Stimulated activated naive CD8-positive, alpha-beta T cell treated with anti-CD3 and anti-CD28 coated beads, Interleukin-15, Interleukin-2, amounts not matched to agents 100 U/mL and 50 U/mL, for 24 hours (primary cell): ENCODE data around the gene COMMD1.
"Not testable (repeated sequence)": the region's sequence is repeated elsewhere in the genome, so short reads cannot be mapped to it uniquely, and the experiment has no call there.

Source experiments
- ATAC-seq: fragments of 150-1000 bp; cut with Tn5 transposase; one replicate; pipeline ENCODE4 v1.10.0; 2021
- DNase-seq: peaks from one replicate; pipeline ENCODE4 v3.0.0; 2021

Gene COMMD1

DNA sequence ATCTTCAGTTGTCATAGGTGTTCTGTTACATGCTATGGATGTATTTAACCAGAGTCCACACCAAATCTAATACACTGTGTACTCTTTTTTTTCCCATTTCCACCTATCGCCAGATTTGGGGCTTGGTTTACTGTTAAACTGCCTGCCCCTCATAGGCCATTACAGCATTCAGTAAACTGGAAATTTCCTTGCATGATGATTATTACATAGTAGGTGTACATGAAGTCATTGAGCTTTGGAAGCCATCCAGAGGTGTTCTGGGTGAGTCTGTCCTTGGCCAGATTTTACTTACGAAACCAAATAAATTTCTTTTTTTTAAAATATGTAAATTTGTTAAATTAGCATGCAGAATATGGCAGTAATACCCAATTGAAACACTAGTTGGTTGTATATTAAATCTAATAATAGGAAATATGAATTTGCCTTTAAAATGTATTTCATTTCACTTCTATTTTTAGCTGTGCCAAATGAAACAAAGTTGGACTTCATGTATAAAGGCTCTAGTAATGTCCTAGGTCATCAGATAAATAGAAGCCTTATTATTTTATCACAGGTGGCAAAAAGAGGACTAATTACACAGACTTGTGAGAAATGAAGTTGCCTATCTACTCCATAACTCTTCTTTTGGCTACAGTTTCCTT lies 60.7 kb downstream of the COMMD1 start:
- ATAC-seq (no peak), DNase-seq (no peak)

GRCh38 chr2:61967262-61967661 lies 61.8 kb downstream of the COMMD1 start:
- ATAC-seq (no peak), DNase-seq (no peak)

DNA sequence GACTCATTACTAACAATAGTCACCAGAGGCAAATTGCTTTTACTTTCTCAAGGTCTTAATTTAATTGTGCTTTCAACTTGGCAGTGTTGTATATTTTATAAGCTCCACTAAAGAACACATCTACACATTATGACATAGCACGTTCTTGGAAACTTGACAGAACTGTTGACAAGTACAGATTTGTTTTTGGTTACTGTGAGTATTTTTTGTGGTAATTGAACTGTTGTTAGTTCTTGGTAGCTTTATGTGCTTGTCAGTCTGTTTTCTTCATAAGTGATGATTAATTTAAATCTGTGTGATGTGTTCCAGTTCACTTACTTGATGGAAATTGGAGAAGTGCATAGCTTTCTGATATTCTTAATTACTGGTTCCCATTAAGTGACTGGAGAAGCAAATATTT lies 63.9 kb downstream of the COMMD1 start:
- no peak for DNase-seq
- no peak for ATAC-seq

- ATAC-seq (no peak), DNase-seq (no peak)
These were observed 65.5 kb downstream of the COMMD1 start for GRCh38 chr2:61970807-61971556.

- DNase-seq (no peak), ATAC-seq (no peak)
These were observed 73.0 kb downstream of the COMMD1 start for GRCh38 chr2:61978522-61978921.

- DNase-seq, result no peak
- no peak for ATAC-seq
These were observed 75.3 kb downstream of the COMMD1 start for GRCh38 chr2:61980758-61981157.

- DNase-seq (no peak), ATAC-seq (no peak)
These were observed 79.2 kb downstream of the COMMD1 start for GRCh38 chr2:61984682-61985081.

- no peak for DNase-seq
- no peak for ATAC-seq
These were observed 83.2 kb downstream of the COMMD1 start for GRCh38 chr2:61988462-61989366.

DNA sequence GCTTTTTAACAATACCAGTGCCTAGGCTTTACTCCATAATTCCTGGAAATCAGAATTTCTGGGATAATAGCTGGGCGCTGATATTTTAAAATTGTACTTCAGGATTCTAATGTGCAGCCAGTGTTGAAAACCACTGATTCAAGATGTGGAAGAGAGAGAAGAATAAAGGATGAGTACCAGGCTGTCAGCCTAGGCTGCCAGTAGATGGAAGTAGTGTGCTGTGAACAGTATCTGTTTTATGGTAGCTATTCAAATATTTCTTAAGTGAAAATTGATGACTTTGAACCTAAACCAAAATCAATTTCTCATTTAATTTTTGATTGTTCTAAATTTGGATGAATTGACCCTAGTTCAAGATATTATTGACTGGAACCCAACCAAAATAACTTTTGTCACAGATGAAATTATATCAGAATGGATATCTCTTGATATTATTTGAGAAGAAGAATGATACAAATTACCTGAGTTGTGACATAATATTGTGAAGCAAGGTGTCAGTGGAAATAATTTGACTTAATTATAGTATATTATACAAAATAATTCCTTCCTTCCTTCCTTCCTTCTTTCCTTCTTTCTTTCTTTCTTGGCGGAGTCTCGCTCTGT lies 88.0 kb downstream of the COMMD1 start:
- DNase-seq, result peak; percentile 10
- ATAC-seq, result no peak

- no peak for ATAC-seq
These were observed 89.1 kb downstream of the COMMD1 start for GRCh38 chr2:61994531-61994930.

GRCh38 chr2:61995065-61995464 lies 89.6 kb downstream of the COMMD1 start:
- ATAC-seq, result no peak
- DNase-seq, result no peak

More at GRCh38 chr2:61994531-61994930, 89.1 kb downstream of the COMMD1 start:
- no peak for DNase-seq

GRCh38 chr2:61995515-61995914 lies 90.0 kb downstream of the COMMD1 start:
- ATAC-seq (no peak), DNase-seq (no peak)

GRCh38 chr2:61998426-61998825 lies 93.0 kb downstream of the COMMD1 start:
- no peak for ATAC-seq
- DNase-seq, result no peak

DNA sequence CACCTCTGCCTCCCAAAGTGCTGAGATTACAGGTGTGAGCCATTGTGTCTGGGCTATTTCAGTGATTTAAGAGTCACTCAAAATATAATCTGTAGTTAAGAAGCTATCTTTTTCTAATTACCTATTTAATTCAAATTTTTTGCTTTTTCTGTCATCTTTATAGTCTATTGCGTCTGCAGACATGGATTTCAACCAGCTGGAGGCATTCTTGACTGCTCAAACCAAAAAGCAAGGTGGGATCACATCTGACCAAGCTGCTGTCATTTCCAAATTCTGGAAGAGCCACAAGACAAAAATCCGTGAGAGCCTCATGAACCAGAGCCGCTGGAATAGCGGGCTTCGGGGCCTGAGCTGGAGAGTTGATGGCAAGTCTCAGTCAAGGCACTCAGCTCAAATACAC lies 95.1 kb downstream of the COMMD1 start:
- DNase-seq (no peak), ATAC-seq (no peak)

- no peak for ATAC-seq
- DNase-seq, result no peak
These were observed 96.0 kb downstream of the COMMD1 start for GRCh38 chr2:62001431-62001830.

DNA sequence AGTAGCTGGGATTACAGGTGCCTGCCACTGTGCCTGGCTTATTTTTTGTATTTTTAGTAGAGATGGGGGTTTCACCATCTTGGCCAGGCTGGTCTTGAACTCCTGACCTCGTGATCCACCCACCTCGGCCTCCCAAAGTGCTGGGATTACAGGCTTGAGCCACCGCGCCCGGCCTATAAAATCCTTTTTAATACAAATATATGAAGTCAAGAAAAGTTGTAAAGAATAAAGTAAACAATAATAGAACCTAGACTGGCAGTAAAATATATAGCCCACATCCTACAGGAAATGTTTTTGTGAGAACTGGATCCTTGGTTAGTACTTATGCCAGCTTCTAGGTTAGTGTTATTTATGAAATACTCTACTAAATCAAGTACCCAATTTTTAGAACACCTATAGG lies 99.0 kb downstream of the COMMD1 start:
- ATAC-seq, result not testable (repeated sequence)

GRCh38 chr2:62007555-62007954 lies 102.1 kb downstream of the COMMD1 start:
- DNase-seq, result no peak
- no peak for ATAC-seq

More for the DNA sequence above, 99.0 kb downstream of the COMMD1 start:
- DNase-seq, result not testable (repeated sequence)

GRCh38 chr2:62010632-62011256 lies 105.3 kb downstream of the COMMD1 start:
- DNase-seq, result no peak
- ATAC-seq, result no peak

DNA sequence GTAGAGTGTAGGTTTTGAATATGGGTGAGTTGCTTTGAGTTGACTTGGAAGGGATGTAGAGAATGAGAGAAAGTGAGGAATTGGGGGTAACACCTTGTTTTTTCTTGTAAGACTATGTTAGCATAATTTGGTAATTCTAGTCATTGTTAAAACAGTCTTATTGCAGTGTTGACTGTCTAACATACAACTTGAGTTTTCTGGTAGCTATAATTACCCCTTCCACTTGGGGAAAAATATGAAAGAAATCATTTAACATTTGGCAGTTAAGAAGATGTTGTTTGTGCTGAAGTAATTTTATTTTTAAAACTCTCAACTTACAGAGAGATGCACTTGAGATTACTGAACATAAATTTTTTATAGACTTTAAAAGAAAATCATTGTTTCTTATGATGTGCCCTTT lies 108.2 kb downstream of the COMMD1 start:
- ATAC-seq (no peak), DNase-seq (no peak)

DNA sequence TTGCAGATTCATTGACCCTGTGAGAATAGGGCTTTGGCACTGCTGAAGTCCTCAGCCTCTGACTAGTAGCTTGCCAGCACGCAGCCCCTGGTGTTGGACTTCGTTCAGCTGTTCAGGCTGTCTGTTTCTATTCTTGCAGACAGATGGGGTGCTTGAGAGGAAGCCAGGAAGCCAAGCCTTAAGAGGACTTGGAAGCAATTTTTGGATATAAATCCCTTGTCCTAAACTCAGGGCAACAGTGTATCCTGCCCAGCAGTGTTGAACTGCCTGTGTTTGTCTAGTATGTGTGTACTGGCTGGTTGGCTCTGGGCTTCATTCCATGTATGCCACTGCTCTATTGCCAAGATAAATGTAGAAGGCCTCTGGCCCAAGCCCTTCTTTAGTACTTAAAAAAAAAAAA lies 108.6 kb downstream of the COMMD1 start:
- ATAC-seq, result no peak

DNA sequence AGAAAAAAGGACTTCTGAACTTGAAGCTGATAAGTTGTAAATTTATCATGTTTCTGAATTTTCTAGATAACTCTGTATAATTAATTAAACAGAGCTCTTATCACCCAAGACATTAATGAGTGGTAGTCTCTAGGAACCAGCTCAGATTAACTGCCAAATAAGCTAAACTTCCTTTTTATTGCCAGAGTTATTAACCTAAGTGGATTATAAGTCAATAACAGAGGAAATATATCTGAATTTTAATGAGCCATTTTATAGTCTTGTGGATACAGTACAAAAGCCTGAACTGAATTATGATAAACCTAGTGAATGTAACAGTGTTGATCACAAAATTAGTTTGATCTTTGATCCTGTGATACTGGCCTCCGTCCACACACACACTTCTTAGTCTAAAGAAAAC lies 111.5 kb downstream of the COMMD1 start:
- no peak for DNase-seq
- ATAC-seq, result no peak

More for the DNA sequence above, 108.6 kb downstream of the COMMD1 start:
- no peak for DNase-seq

GRCh38 chr2:62029910-62030309 lies 124.4 kb downstream of the COMMD1 start:
- no peak for DNase-seq
- ATAC-seq, result no peak
